SU-DHL-6 (cell line): Measurements from ENCODE around the gene AGBL5.

Experiments
- H2AFZ ChIP-seq: fragments of 200-600 bp; sonication (generic); 2 replicates; pipeline ENCODE4 v1.6.1; 2014; ENCODE audit warnings: low read depth, mild to moderate bottlenecking, moderate library complexity, mixed read lengths, antibody characterized with exemption, low read length; ENCODE audit not compliant: severe bottlenecking
- H3F3A ChIP-seq: fragments of 200-600 bp; shearing (Covaris generic); 2 replicates; pipeline ENCODE4 v1.6.0; 2016; ENCODE audit warnings: antibody characterized with exemption, mild to moderate bottlenecking; ENCODE audit not compliant: insufficient read depth
- H3K27ac ChIP-seq: fragments of 200-600 bp; sonication (generic); 2 replicates; pipeline ENCODE4 v1.5.1; 2016; ENCODE audit warnings: low read depth, mild to moderate bottlenecking, low read length, moderate library complexity, mixed read lengths
- H3K27me3 ChIP-seq: fragments of 200-600 bp; sonication (generic), shearing (Covaris generic); 2 replicates; pipeline ENCODE4 v1.6.0; 2014; ENCODE audit warnings: mild to moderate bottlenecking, low read length
- H3K36me3 ChIP-seq: fragments of 200-600 bp; sonication (generic); 2 replicates; pipeline ENCODE4 v1.6.1; 2014; ENCODE audit warnings: mild to moderate bottlenecking, low read length, mixed read lengths
- H3K4me2 ChIP-seq: fragments of 300-600, 200-600 bp; shearing (Covaris generic), sonication (generic); 2 replicates; pipeline ENCODE4 v1.6.0; 2014; ENCODE audit warnings: low read length, low read depth, mild to moderate bottlenecking; ENCODE audit not compliant: poor library complexity, severe bottlenecking
- H3K4me3 ChIP-seq: fragments of 200-600 bp; sonication (generic); 2 replicates; pipeline ENCODE4 v1.5.1; 2014; ENCODE audit warnings: antibody characterized with exemption, low read length, mild to moderate bottlenecking, mixed read lengths; ENCODE audit not compliant: insufficient read depth, poor library complexity, severe bottlenecking
- H3K79me2 ChIP-seq: fragments of 200-600 bp; sonication (generic); 2 replicates; pipeline ENCODE4 v1.6.1; 2014; ENCODE audit warnings: mild to moderate bottlenecking, low read length, moderate library complexity; ENCODE audit not compliant: insufficient read depth
- H3K9ac ChIP-seq: fragments of 200-600 bp; sonication (generic); 2 replicates; pipeline ENCODE4 v1.7.0; 2014; ENCODE audit warnings: mild to moderate bottlenecking, low read length
- H3K9me2 ChIP-seq: fragments of 200-600 bp; sonication (generic); replicated peaks from 2 replicates; pipeline ENCODE4 v1.6.1; 2014; ENCODE audit warnings: low read length; ENCODE audit not compliant: insufficient read depth
- H3K9me3 ChIP-seq: fragments of 200-600 bp; sonication (generic); 2 replicates; pipeline ENCODE4 v1.6.1; 2014; ENCODE audit warnings: low read length, mixed read lengths; ENCODE audit not compliant: insufficient read depth
- H4K20me1 ChIP-seq: fragments of 200-600 bp; sonication (generic); 2 replicates; pipeline ENCODE4 v1.6.1; 2014; ENCODE audit warnings: low read depth, mild to moderate bottlenecking, antibody characterized with exemption, low read length, moderate library complexity, mixed read lengths
- CTCF ChIP-seq: fragments of 200-600 bp; sonication (generic); IDR thresholded peaks from one replicate; pipeline ENCODE4 v1.5.1; 2017; ENCODE audit warnings: antibody characterized with exemption, mild to moderate bottlenecking, low read length, moderate library complexity; ENCODE audit not compliant: insufficient read depth, poor library complexity, severe bottlenecking
- EZH2phosphoT487 ChIP-seq: fragments of 200-600 bp; sonication (generic), shearing (Covaris generic); conservative IDR thresholded peaks from 2 replicates; pipeline ENCODE4 v1.6.1; 2018; ENCODE audit warnings: mild to moderate bottlenecking, antibody characterized with exemption, low read length, moderate library complexity, mixed read lengths

Gene AGBL5

DNA sequence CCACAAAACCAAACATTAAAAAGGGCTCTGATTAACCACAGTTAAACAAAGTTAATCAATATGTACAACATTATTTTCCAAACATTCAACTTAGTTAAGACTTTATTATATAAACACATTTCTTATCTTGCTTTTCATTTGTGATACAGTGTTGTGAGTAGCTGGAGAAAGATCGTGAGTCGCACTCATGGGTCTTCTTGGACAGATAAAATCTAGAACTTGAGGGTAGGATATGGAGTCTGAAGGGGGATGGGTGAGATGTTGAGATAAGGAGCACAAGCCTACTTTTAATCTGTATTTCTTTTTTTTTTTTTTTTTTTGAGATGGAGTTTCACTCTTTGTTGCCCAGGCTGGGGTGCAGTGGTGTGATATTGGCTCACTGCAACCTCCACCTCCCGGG, 41.3 kb upstream of the AGBL5 start:
- no peak overlapping the region for H3K9ac ChIP-seq
- no peaks in the 10 kb centered on the region for H3F3A ChIP-seq
- no peaks in the 10 kb centered on the region for H3K36me3 ChIP-seq
- no peak overlapping the region for H2AFZ ChIP-seq
- H3K4me2 ChIP-seq, result no peak overlapping the region
- H3K9me2 ChIP-seq, result no peaks in the 10 kb centered on the region
- no peak for TF ChIP-seq CTCF
- TF ChIP-seq EZH2phosphoT487, result no peak
- H3K79me2 ChIP-seq, result no peaks in the 10 kb centered on the region
- H3K4me3 ChIP-seq, result no peak overlapping the region
- H3K27me3 ChIP-seq, result no peaks in the 10 kb centered on the region
- H3K27ac ChIP-seq, result no peak overlapping the region
- no peaks in the 10 kb centered on the region for H4K20me1 ChIP-seq
- no peaks in the 10 kb centered on the region for H3K9me3 ChIP-seq

GRCh38 chr2:27013738-27014137, 37.7 kb upstream of the AGBL5 start:
- no peaks in the 10 kb centered on the region for H3K9me3 ChIP-seq
- H2AFZ ChIP-seq, result no peak overlapping the region
- 0 out of 2 replicates have a peak, but pooled peaks cover 3% of the 10 kb centered on the region for H3K27me3 ChIP-seq
- no peaks in the 10 kb centered on the region for H3K79me2 ChIP-seq
- no peak overlapping the region for H3K9ac ChIP-seq
- no peak overlapping the region for H3K27ac ChIP-seq
- H3K4me2 ChIP-seq, result no peak overlapping the region
- no peaks in the 10 kb centered on the region for H3F3A ChIP-seq
- TF ChIP-seq CTCF, result no peak
- H3K9me2 ChIP-seq, result no peaks in the 10 kb centered on the region
- no peaks in the 10 kb centered on the region for H3K36me3 ChIP-seq
- H4K20me1 ChIP-seq, result no peaks in the 10 kb centered on the region
- H3K4me3 ChIP-seq, result no peak overlapping the region

DNA sequence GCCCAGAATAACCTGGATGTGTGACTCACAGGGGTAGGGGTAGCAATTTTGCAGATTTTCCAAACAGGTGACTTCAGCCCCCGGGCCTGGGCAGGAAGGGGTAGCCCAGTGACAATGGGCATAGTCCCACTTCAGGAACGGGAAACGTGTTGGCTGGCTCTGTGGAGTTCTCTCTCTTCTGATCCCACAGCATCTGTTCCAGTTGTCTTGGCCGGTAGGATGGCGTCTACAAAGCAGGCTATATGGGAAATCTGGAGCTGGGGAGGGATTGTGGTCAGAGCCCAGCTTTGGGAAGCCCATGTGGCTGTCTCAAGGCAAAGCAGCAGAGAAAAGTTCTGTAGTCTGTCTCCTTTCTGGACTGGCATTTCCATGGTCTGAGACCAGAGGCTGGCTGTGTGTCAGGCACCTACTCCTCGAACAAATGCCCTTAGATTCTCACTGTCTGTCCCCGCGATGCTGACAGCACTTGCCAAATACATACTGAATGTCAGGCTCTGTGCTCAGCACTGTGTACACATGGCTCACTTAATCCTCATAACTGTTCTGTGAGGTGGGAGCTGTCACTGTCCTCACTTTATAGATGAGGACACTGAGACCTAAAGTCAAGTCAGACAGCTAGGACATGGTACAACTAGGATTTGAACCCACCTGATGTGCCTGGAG, 36.6 kb upstream of the AGBL5 start:
- no peaks in the 10 kb centered on the region for H4K20me1 ChIP-seq
- no peaks in the 10 kb centered on the region for H3K36me3 ChIP-seq
- H3K27me3 ChIP-seq, result 0 out of 2 replicates have a peak, but pooled peaks cover 3% of the 10 kb centered on the region
- H3K9me3 ChIP-seq, result no peaks in the 10 kb centered on the region
- no peak overlapping the region for H3K27ac ChIP-seq
- H3K79me2 ChIP-seq, result no peaks in the 10 kb centered on the region
- no peak overlapping the region for H3K9ac ChIP-seq
- H3F3A ChIP-seq, result no peaks in the 10 kb centered on the region
- H3K4me2 ChIP-seq, result no peak overlapping the region
- TF ChIP-seq CTCF (no peak), EZH2phosphoT487 (no peak)
- H3K9me2 ChIP-seq, result no peaks in the 10 kb centered on the region
- no peak overlapping the region for H3K4me3 ChIP-seq
- H2AFZ ChIP-seq, result no peak overlapping the region
